AG10803 (cell line): ENCODE measurements around the gene WDR83.
A peak's percentile ranks its signal among the peaks of the same experiment; 100 is the strongest.

Source experiments
- DNase-seq: peaks from one replicate; pipeline ENCODE4 v3.0.0; 2010; ENCODE audit warnings: low read depth
- H3K4me3 ChIP-seq: 2 replicates; pipeline ENCODE4 v1.5.1; 2011; ENCODE audit warnings: mild to moderate bottlenecking, low read length, control low read depth
- TF ChIP-seq, protein P1 (sequence below): conservative IDR thresholded peaks from 2 replicates; pipeline ENCODE4 v1.5.1; 2011; ENCODE audit warnings: mild to moderate bottlenecking, low read length, control low read depth, inconsistent platforms

The WDR83 gene

DNA sequence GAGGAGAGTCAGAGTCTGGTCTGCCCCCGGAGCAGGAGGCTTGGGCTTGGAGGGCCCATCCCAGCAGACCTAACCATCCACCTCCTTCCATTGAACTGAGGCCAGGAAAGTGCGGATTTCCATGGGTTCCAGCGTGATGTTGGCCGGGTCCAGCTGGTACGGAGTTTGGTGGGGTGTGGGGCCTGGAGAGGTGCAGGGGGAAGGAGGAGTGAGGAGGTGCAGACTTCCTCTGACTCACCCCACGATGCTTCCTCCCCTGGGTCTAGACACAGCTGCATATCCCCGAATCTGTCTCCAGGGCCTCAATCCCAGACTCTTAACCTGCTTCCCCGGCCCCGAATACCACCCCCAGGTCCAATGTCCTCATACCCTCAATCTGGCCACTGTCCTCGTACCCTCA, 20.1 kb upstream of the WDR83 start:
- TF ChIP-seq, protein P1, sequence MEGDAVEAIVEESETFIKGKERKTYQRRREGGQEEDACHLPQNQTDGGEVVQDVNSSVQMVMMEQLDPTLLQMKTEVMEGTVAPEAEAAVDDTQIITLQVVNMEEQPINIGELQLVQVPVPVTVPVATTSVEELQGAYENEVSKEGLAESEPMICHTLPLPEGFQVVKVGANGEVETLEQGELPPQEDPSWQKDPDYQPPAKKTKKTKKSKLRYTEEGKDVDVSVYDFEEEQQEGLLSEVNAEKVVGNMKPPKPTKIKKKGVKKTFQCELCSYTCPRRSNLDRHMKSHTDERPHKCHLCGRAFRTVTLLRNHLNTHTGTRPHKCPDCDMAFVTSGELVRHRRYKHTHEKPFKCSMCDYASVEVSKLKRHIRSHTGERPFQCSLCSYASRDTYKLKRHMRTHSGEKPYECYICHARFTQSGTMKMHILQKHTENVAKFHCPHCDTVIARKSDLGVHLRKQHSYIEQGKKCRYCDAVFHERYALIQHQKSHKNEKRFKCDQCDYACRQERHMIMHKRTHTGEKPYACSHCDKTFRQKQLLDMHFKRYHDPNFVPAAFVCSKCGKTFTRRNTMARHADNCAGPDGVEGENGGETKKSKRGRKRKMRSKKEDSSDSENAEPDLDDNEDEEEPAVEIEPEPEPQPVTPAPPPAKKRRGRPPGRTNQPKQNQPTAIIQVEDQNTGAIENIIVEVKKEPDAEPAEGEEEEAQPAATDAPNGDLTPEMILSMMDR, result no peak

DNA sequence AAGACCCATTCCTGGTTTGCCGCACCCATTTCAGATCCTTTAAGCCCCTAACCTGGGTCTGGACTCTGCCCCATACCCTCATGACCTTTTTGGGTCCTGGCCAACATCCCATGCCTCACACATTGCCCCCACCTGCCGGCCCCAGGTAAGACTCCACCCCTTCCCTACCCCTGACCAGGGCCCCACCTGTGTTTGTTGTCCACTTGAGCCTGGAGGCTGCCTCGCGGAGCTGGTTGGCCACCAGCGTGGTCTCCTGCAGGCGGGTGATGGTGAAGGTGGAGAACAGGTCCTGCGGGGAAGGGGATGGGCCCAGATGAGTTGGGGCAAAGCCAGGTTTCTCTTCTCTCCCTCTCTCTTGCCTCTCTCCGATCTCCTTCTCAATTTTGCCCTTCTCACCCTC, 19.6 kb upstream of the WDR83 start:
- no peak overlapping the region for H3K4me3 ChIP-seq
- DNase-seq, result no peak
- TF ChIP-seq, protein P1, result no peak

More for the DNA sequence above, 20.1 kb upstream of the WDR83 start:
- DNase-seq, result no peak
- H3K4me3 ChIP-seq, result no peak overlapping the region

DNA sequence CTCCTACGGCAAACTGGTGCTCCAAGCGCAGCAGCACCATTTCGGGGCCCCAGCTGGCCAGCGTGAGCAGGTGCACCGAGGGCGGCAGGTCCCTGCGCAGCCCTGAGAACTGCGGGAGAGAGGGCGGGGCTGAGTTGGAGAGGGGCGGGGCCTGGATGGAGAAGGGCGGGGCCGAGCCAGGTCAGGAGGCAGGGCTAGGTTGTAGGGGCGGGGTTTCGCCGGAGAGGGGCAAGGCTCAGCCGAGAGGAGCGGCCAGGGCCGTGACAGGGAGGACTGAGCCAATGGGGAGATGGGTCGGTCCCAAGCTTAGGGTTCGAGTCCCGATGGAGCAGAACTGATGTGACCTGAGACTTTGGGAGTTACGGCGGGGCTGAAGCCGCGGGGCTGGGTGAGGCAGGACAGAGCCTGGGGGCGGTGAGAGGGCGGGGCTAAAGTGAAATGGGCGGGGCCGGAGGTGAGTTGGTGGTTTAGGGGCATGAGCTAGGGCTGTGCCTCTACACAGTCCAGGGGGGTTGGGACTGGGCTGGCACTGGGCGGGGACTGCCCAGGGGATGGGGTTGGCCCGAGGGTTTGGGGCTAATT, 19.0 kb upstream of the WDR83 start:
- TF ChIP-seq, protein P1, result no peak
- DNase-seq, result peak; percentile 16
- no peak overlapping the region for H3K4me3 ChIP-seq

DNA sequence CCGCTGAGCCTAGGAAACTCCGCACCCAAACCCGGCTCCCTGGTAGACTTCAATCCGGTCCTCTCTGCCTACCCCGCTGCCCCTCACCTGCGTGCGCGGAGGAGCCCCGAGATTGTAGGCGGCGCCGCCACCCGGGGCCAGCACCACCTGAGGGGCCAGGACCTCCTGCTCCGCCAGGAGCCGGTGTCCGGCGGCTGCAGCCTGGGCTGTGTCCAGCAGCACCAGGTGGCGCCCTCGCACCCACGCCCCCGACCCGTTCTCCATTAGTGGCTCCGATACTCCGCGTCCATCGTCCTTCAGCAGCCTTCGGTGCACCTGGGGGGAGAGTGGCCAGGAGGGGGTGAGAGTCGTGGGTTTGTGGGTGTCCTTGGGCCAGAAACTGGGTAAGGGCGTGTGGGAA, 18.5 kb upstream of the WDR83 start:
- no peak for DNase-seq
- TF ChIP-seq, protein P1, result no peak; the same call in 1 of the 2 replicates
- no peak overlapping the region for H3K4me3 ChIP-seq

DNA sequence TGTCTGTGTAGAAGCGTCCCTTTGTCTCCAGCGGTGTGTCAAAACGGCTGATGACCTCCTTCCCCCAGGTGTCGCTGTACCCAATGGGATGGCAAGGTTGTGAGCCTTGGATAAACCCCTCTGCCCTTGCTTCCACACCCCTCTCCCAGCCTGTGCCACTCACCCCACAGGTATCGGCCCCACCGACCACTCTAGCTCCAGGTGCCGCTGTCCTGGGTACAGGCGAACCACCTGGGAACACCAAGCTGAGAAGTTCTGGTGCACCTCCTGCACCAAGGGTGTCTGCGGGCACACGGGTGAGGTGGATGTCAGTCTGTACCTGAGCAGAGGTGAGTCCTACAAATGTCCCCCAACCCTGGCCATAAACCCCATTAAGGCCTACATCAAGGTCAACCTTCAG, 16.7 kb upstream of the WDR83 start:
- DNase-seq, result no peak
- TF ChIP-seq, protein P1, result no peak
- no peak overlapping the region for H3K4me3 ChIP-seq

DNA sequence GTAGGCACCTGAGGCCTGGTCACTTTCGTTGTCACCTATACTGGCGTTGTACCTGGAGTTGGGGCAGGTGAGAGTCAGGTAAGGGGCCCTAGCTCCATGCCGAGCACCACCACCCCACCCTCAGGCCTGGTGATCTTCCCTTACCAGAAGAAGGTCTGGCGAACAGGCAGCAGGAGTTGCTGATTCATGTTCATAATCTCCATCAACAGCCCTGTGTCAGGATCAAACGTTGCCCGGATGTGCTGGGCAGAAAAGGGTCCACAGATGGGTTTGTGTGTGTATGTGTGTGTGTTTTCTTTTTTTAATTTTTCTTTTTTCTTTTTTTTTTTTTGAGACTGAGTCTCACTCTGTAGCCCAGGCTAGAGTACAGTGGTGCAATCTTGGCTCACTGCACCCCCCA, 14.4 kb upstream of the WDR83 start:
- TF ChIP-seq, protein P1, result no peak
- DNase-seq, result no peak
- no peak overlapping the region for H3K4me3 ChIP-seq

DNA sequence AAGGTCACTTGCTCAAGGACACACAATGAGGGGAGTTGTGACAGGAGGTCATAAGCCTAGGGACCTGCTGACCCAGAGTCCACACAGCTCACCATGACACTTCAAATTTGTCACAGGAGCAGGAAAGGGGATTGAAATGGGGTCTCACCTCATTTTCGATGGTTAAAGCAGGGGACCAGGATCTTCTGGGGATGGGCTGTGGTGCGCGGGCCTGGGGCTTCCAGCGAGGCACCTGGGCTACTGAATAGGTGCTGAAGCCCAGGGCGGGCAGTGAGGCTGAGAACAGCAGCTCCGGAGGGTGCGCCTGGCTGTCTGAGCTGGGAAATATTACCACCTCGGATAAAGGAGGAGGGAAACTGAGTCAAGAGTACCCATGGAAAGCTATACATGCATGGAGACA, 11.1 kb upstream of the WDR83 start:
- no peak overlapping the region for H3K4me3 ChIP-seq
- TF ChIP-seq, protein P1, result no peak

More for the DNA sequence above, 11.1 kb upstream of the WDR83 start:
- no peak for DNase-seq
